Measurements from ENCODE around the gene POLD1.

Gene POLD1

DNA sequence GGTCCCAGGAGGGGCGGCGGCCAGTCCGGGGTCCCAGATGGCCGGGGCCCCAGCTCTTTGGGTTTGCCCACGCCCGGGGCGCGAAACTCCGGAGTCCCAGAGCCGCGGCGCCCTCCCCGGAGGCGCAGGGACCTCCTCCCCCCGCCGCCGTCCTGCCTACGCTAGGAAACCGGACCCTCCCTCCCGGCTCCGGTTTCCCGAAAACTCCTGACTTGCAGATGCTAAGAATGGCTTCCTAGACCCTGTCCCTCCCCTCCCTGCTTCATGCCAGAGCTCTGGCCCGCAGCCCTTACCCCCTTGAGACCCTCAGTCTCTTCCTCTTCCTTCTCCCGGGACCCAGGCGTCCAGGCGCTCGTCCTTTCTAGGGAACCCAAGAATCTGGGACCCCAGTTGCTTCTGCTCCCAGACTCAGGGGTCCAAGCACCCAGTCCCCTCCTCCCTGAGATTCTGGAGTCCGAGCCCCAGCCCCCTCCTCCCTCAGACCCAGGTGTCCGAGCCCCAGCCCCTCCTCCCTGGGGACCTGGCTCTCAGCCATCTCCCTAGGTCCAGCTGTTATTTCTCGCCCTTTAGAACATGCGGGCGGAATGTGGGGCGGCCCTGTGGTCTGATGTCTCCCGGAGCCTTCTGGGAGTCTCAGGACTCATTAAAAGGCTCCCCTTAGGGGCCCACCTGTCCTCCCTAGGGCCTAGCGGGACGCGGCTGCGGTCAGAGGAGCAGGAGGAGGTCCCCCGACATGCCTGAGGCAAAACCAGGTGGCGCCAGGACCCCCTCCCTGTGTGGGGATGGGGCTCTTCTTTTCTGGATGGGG, 48.3 kb downstream of the POLD1 start, which contains the start of gene MYBPC2:
Gene MYBPC2 (plus strand): TSS at position 672 of the 808 bp plus-strand sequence. CDS start 62 bp downstream, at position 734.
- 0 out of 2 replicates have a peak, but pooled peaks cover 12% of the 10 kb centered on the region for H3K27me3 ChIP-seq (ENCODE audit: low read depth, low read length)
- peaks cover 16% of the 10 kb centered on the region for H4K20me1 ChIP-seq (ENCODE audit: insufficient read depth, low read length)
- peak within 1 kb of the TSS; percentile 90 for H3K27ac ChIP-seq (ENCODE audit: low read length)
- no peaks in the 10 kb centered on the region for H3K79me2 ChIP-seq (ENCODE audit: low read length)
- H3K36me3 ChIP-seq (replicated peaks; ENCODE audit: low read depth, low read length), result peaks cover 19% of the 10 kb centered on the region
- H3K4me1 ChIP-seq (ENCODE audit: low read length), result peaks cover 59% of the 10 kb centered on the region
- peak within 1 kb of the TSS; percentile 35; the same call in 1 of the 2 replicates for H2AFZ ChIP-seq (ENCODE audit: low read depth, low read length)
- TF ChIP-seq, protein P1, sequence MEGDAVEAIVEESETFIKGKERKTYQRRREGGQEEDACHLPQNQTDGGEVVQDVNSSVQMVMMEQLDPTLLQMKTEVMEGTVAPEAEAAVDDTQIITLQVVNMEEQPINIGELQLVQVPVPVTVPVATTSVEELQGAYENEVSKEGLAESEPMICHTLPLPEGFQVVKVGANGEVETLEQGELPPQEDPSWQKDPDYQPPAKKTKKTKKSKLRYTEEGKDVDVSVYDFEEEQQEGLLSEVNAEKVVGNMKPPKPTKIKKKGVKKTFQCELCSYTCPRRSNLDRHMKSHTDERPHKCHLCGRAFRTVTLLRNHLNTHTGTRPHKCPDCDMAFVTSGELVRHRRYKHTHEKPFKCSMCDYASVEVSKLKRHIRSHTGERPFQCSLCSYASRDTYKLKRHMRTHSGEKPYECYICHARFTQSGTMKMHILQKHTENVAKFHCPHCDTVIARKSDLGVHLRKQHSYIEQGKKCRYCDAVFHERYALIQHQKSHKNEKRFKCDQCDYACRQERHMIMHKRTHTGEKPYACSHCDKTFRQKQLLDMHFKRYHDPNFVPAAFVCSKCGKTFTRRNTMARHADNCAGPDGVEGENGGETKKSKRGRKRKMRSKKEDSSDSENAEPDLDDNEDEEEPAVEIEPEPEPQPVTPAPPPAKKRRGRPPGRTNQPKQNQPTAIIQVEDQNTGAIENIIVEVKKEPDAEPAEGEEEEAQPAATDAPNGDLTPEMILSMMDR (IDR thresholded peaks at IDR 0.05; ENCODE audit: low read depth, low read length), result no peak
- no peak for TF ChIP-seq EZH2phosphoT487 (IDR thresholded peaks at IDR 0.05; ENCODE audit: low read depth)
- no peaks in the 10 kb centered on the region for H3K9me3 ChIP-seq (ENCODE audit: insufficient read depth, low read length)
- H3K9ac ChIP-seq (ENCODE audit: low read length), result peak within 1 kb of the TSS; percentile 98
- peak within 1 kb of the TSS; percentile 100 for H3K4me2 ChIP-seq (ENCODE audit: low read length)
- peak within 1 kb of the TSS; percentile 82 for H3K4me3 ChIP-seq (ENCODE audit: low read length)

DNA sequence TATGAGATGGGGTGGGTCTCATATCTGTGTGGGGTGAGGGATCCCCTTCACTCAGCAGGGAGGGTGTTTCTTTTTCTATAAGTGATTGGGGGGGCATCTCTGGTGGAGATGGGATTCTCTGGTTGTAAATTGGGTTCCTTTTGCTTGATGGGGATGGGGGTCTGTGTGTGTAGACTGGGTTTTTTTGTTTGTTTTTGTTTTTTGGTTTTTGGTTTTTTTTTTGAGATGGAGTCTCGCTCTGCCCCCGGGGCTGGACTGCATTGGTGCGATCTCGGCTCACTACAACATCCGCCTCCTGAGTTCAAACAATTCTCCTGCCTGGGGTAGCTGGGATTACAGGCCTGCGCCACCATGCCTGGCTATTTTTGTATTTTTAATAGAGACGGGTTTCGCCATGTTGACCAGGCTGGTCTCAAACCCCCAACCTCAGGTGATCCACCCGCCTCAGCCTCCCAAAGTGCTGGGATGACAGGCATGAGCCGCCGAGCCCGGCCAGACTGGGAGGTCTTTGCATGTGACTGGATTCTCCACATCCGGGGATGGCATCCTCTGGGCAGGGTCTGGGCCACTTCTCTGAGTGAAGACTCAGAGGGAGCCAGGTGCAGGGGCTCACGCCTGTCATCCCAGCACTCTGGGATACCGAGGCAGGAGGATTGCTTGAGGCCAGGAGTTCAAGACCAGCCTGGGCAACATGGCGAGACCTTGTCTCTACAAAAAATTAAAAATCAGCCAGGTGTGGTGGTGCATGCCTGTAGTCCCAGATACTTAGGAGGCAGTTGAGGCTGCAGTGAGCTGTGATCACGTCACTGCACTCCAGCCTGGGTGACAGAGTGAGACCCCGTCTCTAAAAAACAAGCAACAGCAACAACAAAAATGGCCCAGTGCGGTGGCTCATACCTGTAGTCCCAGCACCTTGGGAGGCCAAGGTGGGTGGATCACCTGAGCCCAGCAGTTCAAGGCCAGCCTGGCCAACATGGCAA, 49.3 kb downstream of the POLD1 start:
- H3K79me2 ChIP-seq (ENCODE audit: low read length), result no peaks in the 10 kb centered on the region
- H3K9me3 ChIP-seq (ENCODE audit: insufficient read depth, low read length), result no peaks in the 10 kb centered on the region
- peaks cover 48% of the 10 kb centered on the region for H3K4me1 ChIP-seq (ENCODE audit: low read length)
- peaks cover 8% of the 10 kb centered on the region for H4K20me1 ChIP-seq (ENCODE audit: insufficient read depth, low read length)
- H3K27ac ChIP-seq (ENCODE audit: low read length), result peak overlapping the region; percentile 90
- peak overlapping the region; percentile 98 for H3K9ac ChIP-seq (ENCODE audit: low read length)
- H3K4me2 ChIP-seq (ENCODE audit: low read length), result peak overlapping the region; percentile 100
- H3K27me3 ChIP-seq (ENCODE audit: low read depth, low read length), result peaks cover 17% of the 10 kb centered on the region; the same call in 1 of the 2 replicates
- peaks cover 11% of the 10 kb centered on the region for H3K36me3 ChIP-seq (replicated peaks; ENCODE audit: low read depth, low read length)
- H2AFZ ChIP-seq (ENCODE audit: low read depth, low read length), result peak overlapping the region; percentile 35; the same call in 1 of the 2 replicates
- H3K4me3 ChIP-seq (ENCODE audit: low read length), result peak overlapping the region; percentile 82
- TF ChIP-seq EZH2phosphoT487 (IDR thresholded peaks at IDR 0.05; ENCODE audit: low read depth), result no peak
- TF ChIP-seq, protein P1 (IDR thresholded peaks at IDR 0.05; ENCODE audit: low read depth, low read length), result no peak

DNA sequence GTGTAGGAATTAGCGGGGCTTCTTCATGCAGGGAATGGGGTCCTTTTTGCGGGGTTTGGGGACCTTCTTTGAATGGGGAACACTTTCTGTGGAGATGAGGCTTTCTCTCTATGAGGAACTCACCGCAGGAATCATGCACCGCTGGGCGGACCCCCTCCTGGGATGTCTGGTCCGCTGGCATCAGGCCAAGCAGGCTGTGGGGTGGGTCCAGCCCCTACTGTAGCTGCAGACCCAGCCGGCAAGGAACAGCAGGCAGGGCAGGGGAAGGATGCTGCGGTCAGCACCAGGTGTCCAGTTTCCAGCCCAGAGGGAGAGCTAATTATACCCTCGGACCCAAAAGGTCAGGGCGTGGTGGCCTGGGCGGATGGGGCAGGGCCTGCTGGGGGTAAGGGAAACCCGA, 50.4 kb downstream of the POLD1 start:
- H3K27me3 ChIP-seq (ENCODE audit: low read depth, low read length), result peaks cover 17% of the 10 kb centered on the region; the same call in 1 of the 2 replicates
- no peaks in the 10 kb centered on the region for H3K79me2 ChIP-seq (ENCODE audit: low read length)
- no peaks in the 10 kb centered on the region for H3K9me3 ChIP-seq (ENCODE audit: insufficient read depth, low read length)
- no peak overlapping the region; the same call in 1 of the 2 replicates for H3K9ac ChIP-seq (ENCODE audit: low read length)
- H4K20me1 ChIP-seq (ENCODE audit: insufficient read depth, low read length), result no peaks in the 10 kb centered on the region
- TF ChIP-seq, protein P1 (IDR thresholded peaks at IDR 0.05; ENCODE audit: low read depth, low read length), result no peak
- no peak for TF ChIP-seq EZH2phosphoT487 (IDR thresholded peaks at IDR 0.05; ENCODE audit: low read depth)
- H3K4me2 ChIP-seq (ENCODE audit: low read length), result peak overlapping the region; percentile 100
- no peak overlapping the region for H2AFZ ChIP-seq (ENCODE audit: low read depth, low read length)
- H3K4me1 ChIP-seq (ENCODE audit: low read length), result peaks cover 40% of the 10 kb centered on the region
- H3K4me3 ChIP-seq (ENCODE audit: low read length), result peak overlapping the region; percentile 82; the same call in 1 of the 2 replicates
- H3K27ac ChIP-seq (ENCODE audit: low read length), result no peak overlapping the region
- peaks cover 2% of the 10 kb centered on the region for H3K36me3 ChIP-seq (replicated peaks; ENCODE audit: low read depth, low read length)

Measured in OCI-LY3 (cell line).